NCI-H2171 (cell line): ENCODE results near the gene PTPA.
"Not testable (repeated sequence)": the region's sequence is repeated elsewhere in the genome, so short reads cannot be mapped to it uniquely, and the experiment has no call there.

Source experiments
- DNase-seq: peaks from one replicate; lab custom pipeline; 2025; lab: John Stamatoyannopoulos, UW

Gene PTPA

DNA sequence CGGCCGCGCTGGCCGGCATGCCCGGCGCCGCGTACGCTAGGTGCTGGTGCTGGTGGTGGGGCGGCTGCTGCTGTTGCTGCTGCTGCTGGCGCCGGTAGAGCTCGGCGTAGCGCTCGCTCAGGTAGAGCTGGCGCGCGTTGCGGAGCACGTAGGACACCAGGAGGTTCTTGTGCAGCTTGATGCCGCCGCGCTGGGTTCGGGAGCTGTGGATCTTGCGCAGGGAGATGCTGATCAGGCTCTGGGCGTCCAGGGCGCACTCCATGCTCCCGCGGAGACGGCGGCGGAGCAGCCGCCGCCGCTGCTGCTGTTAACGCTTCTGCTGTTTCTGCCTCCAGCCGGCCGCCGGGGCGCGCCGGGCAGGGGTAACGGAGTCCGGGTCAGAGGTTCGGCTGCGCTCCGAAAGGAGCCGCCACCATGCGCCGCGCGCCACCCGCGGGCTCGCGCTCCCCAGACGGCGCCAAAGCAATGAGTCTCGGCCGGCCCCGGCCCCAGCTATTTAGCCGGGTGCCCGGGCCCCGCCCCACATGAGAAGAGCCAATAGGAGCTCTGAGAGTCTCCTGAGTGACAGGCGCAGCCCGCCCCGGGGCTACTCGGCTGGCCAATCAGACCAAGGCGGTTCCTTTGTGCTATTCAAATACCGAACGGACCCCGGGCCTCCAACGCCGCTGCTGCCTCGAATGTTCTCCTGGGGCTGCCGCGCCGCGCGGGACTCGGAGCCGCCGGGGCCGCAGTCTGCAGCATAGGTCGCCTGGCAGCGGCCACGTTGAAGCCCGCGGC is 66.8 kb downstream of the PTPA start, which contains the start of gene IER5L:
TSS of gene IER5L (minus strand) at position 471 of the 777 bp plus-strand sequence. CDS start at position 262, 209 bp downstream.
- peak; percentile 96 for DNase-seq

DNA sequence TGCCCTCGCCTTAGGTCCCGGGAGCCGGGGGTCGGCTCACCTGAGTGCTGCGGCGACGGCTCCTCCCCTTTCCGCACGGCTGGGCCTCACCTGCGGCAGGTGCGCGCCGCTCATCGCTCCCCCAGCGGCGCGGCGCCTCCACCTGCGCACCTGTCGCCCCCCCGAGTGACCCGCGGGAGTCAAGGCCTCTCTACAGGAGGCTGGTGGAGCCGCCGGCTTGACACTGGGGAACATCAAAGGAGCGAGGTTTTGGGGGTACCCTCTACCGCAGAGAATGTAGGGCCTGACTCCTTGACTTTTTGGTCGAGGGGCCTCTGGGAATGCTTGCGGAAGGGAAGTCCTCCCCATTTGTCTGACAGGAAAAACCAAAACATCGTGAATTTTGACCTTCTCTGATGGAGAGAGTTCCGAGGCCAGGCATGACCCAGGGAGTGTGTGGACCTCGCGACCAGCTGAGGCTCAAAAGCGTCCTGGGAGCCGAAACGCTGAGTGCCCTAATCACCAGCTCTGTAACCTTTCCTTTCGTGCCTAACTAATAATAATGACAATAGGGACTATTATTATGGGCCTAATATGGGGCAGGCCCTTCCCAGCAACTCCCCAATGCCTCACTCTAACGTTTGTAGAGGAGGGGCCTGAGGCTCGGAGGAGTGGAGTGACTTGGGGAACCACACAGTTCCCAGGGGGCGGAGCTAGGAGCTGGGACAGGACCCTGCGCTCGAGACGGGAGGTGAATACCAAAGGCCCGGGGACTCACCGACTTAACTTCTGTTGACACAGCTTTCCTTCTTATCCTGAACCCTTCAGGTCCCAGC is 67.6 kb downstream of the PTPA start:
- DNase-seq: peak; percentile 88

DNA sequence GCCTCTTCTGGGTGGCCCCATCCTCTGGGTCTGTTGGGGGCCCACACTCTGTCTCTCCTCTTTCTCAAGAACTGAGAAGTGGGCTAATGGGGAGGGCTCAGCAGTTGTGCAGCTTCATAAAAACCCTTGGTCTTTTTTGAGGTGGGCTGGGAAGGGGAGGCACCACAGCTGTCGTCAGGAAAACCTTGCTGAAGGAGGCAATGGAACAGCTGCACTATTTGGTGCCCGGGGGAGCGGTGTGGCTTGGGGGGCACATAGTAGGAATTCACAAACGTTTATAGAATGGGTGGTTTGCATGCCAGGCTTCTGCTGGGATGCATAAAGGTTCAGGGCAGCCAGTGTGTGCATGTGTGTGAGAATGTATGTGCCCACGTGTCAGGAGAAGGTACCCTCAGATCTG is 70.0 kb downstream of the PTPA start:
- DNase-seq: no peak

DNA sequence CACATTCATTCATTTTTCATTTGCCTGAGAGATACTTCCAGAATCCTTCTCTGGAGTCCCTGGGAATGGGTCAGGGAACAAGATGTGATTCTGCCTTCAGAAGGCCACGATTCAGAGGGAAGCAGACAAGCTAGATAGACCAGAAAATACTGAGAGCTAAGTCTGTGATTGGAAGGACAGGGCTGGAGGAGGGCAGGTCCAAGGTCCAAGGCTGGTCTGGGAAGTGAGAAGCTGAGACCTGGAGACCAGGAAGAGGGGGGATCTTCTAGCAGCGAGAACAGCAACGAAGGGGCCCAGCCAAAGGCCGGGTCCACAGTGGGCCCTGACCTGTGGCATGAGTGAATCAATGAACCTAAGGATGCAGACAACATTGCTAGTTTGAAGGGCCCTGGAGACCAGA is 70.9 kb downstream of the PTPA start:
- no peak for DNase-seq

DNA sequence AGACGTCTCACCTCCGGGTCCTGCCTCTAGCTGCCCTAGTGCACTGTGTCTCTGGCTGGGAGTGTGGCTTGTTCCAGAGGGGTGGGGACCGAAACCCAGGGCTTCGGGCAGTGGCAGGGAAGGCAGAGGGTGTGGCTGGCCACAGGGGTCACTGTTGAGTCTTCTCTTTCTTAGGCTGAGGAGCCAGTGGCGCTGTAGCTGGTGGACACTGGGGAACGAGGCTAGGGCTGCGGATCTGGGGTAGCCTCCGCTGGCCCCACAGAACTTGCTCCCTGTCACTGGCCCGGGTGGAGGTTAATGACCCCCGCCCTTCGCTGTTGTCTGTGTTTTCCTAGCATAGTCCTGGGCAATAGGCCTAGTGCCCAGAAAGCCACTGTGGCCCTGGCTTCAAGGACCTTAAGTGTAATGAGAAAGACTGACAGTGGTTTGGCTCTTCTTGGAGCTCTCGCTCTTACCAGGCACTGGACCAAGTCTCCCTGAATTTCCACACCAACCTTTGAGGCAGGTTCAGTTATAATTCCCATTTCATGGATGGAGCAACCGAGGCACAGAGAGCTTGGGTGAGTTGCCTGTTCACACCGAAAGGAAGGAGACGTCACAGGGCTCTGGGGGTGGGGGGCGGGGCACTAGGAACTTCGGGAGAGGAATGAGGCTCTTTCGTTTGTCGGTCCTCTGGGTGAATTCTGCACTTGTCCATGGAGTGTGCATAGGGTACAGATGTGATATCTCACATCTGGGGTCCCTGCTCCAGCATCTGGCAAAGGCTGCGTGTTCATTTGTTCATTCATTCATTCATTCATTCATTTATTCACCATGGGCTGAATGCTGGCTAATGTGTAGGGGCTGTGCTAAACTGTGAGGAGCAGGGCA is 71.6 kb downstream of the PTPA start:
- no peak for DNase-seq

DNA sequence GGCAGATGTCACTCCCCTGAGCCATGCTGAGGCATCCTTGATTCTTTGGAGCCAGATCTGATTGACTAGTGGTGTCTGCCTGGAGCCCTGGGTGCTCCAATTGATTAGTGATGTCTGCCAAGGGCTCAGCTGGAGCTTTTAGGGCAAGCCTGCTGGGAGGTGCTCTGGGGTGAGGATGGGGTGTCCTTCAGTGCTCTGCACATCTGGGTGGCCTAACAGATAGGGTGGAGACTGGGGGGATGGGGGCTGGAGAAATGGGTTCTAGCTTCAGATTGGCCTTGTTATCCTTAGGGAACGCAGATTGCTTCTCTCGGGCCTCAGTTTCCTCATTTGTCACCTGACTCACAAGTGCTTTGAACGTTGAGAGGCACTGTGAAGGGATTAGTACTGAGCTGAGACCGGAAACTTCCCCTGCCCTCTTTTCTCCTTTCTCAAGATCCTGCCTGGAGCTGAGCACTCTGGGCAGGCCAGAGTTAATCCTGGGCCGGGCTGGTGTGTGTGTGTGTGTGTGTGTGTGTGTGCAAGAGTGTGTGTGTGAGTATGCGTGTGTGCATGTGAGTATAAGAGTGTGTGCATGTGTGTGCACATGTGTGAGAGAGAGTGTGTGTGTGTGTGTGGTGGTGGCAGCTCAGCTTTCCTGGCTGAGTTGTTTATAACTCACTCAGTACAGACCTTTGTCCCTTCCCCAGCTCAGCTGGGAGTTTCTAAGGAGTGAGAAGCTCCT is 72.4 kb downstream of the PTPA start:
- DNase-seq: no peak

DNA sequence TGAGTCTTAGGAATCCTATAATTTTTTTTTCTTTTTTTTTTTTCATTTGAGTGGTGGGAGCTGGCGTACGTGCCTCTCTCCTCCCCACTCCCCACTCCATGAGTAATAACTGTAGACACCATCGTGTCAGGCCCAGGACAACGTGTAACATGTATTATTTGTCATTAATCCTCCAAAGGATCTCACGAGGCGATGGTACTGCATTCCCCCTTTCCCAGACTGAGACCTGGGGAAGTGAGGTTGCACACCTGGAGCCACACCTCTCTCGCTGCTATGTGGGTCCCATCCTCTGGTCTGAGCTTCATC is 73.0 kb downstream of the PTPA start:
- no peak for DNase-seq

DNA sequence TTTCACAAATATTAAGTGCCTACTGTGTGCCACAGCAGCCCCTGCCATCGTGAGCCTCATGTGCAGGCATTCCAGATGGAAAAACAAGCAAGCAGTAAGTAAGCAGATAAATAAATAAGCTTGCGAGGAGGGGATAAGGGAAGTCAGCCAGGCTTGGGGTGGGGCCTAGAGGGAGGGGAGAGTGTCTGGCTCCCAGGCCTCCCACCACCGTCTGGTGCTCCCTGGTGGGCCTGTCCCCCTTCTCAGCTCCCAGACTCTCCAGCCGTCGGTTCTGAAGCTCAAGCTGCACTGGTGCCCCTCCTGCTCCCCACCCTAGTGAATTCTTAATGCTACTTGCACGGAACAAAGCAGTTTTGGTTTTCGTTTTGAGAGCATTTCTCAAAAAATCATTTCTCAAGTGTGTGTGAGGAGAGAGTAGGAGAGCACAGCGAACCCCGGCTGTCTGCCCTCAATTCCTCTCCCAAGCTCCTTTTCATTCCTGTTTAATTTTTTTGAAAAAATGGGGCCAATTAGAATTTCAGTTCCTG is 73.4 kb downstream of the PTPA start:
- DNase-seq: no peak

DNA sequence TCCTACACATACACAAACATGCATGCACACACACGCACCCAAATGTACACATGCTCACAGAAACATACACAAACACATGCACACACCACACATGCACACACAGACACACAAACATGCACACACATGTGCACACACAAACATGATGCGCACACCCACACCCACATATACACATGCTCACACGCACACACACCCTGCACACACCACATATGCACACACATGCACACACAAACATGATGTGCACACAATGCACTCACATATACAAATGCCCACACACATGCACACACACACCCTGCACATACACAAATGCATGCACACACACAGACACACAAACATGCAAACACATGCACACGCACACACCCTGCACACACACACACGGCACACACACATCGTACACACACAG is 74.2 kb downstream of the PTPA start:
- DNase-seq: no peak

DNA sequence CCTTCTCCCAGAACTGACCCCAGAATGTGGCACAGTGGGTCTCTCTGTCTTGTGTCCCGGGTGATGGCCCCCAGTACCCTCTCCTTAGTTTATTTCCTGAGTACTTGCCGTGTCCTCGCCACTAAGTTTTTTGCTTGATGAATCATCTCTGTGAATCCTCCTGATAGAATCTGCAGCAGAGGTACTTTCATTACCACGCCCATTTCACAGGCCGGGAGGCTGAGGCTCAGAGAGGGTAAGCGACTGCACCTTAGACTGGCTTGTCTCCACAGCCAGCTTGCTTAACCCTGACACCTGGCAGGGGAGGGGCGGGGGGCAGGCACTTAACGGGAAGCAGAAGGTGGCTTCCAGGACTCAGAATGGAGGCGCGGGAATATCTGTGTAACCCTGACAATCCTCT is 74.8 kb downstream of the PTPA start:
- no peak for DNase-seq

DNA sequence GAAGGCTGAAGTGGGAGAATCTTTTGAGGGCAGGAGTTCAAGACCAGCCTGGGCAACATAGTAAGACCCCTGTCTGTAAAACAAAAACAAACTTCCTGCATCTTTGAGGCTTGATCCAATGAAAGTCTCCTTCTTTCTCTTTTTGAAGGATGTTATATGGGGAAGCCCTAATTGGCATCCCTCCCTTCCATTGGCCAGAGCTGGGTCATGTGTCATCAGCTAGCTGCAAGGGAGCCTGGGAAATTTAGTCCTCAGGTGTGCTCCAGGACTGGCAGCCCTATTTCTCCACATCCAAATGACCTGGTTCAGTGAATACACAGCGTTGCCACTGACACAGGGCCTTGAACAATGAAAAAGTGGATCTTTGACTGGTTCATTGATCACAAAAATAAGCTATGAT is 75.8 kb downstream of the PTPA start:
- no peak for DNase-seq

DNA sequence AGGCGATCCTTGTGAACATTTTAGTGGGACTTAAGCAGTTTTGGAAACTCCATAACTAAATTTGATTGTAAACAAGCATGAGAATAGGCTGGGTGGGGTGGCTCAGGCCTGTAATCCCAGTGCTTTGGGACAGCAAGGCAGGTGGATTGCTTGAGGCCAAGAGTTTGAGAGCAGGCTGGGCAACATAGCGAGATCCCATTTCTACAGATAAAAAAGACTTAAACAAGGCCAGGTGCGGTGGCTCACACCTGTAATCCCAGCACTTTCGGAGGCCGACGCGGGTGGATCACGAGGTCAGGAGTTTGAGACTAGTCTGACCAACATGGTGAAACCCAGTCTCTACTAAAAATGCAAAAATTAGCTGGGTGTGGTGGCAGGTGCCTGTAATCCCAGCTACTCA is 78.8 kb downstream of the PTPA start:
- not testable (repeated sequence) for DNase-seq

DNA sequence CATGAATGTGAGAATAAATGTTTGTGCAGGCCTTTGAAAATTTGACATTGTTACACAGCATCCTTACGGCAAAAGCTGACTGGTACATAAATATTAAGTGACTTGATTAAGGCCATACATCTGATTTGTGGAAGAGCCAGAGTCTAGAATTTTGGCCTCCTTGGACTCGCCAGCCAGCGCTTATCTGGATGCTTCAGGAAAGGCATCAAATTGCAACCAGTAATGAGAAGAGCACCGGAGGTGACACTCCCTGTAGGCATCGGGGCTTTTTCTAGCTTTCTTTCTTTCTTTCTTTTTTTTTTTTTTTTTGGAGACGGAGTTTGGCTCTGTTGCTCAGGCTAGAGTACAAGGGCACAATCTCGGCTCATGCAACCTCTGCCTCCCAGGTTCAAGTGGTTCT is 80.0 kb downstream of the PTPA start:
- DNase-seq: no peak

DNA sequence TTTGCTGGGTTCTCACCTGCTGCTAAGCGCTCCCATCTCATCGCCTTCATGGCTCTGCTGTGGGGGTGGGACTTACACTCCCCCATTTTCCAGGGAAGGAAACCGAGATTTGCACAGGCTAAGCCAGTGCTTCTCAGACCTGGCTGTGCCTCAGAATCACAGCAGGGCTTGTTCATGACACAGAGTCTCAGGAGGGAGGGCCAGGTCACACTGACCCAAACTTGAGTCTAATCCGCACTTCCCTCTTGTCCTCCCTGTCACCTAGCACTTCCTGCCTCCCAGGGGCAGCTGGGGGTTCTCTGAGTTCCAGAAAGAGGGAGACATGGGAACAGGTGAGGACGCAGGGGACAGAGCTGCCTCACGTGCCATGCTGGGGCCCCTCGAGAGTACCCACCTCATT is 82.4 kb downstream of the PTPA start:
- no peak for DNase-seq

DNA sequence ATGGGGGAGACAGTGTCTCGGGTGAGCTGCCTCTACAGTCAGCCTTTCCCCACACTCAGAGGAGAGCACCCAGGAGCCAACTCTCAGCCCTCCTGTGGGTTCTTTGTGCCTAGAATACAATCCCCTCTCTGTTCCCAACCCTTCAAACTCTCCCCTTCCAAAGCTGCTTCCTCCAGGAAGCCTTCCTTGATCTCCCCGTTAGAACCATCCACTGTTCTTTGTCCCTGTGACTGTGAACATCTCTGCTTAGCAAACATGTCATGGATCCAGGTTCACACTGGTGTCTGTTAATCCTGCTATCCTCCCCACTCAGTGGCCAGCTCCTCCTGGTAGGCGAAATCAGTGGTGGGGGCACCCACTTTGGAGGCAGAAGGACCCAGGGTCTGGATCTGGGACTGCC is 83.0 kb downstream of the PTPA start:
- no peak for DNase-seq

DNA sequence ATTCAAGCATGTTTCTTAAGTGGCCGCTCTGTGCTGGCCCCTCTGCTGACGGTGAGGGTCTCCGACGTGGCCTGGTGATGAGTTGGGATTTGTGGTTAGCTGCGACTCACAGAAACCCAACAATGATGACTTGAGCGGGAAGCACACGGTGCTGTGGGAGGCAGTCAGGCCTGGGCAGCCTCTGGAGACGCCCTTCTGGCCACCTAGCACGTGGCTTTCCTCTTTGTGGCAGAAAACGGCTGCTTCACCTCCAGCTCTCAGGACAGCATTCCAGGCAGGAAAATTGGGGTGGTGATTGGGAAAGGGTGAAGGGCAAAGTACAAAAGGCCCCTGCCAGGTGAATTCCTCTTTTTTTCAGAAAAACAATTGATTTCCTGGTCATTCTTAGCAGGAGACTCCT is 84.4 kb downstream of the PTPA start:
- no peak for DNase-seq

DNA sequence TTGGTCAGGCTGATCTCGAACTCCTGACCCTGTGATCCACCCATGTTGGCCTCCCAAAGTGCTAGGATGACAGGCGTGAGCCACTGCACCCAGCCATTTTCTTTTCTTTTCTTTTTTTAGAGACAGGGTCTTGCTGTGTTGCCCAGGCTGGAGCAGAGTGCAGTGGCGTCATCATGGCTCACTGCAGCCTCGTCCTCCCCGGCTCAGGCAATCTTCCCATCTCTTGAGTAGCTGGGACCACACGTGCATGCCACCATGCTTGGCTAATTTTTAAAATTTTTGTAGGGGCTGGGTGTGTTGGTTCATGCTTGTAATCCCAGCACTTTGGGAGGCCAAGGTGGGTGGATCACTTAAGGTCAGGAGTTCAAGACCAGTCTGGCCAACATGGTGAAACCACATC is 85.8 kb downstream of the PTPA start:
- not testable (repeated sequence) for DNase-seq

DNA sequence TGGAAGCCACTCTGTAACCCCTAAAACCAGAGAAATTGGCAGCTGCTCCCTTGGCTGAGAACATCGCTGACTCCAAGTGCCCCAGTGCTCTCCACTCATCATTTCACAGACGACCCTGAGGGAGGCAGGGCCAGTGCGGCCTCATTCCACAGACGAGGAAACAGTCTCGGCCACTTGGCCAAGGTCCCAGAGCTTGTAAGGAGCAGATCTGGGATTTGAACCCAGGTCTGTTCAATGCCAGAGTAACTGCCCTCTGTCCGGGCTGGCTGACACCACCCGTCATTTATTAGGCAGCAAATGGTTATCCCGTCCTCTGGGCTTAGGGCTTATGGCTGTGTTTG is 86.7 kb downstream of the PTPA start:
- no peak for DNase-seq
